Measurements from ENCODE around the gene SDK1.
"Not testable (repeated sequence)": the region's sequence is repeated elsewhere in the genome, so short reads cannot be mapped to it uniquely, and the experiment has no call there.

SDK1 gene

DNA sequence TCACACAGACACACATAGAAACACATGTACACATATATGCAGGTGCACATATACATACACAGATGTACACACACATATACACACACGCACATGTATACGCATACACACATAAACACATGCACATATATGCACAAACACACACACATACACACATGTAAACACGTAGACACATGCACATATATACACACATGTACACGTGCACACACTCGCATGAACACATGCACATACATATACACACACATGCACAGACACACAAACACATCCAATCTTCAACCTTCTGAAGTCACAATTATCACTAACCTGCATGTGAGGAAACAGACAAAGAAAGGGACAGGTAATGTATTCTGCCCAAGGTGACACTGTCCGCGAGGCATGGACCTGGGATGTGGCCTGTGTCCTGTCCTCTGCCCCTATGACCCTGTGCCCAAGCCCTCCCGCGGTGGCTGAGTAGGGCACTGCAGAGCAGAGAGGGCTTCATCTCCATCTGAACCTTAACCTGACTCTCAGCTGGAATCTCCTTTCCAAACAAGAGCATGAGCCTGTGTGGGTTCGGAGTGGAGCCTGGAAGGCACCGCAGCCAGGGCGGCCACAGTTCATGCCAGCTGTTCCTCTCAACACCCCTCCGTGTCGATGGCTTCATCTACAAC is 660.9 kb downstream of the SDK1 start:
- no peaks in the 10 kb centered on the region for H3K79me1 ChIP-seq (ENCODE audit: low read length)

DNA sequence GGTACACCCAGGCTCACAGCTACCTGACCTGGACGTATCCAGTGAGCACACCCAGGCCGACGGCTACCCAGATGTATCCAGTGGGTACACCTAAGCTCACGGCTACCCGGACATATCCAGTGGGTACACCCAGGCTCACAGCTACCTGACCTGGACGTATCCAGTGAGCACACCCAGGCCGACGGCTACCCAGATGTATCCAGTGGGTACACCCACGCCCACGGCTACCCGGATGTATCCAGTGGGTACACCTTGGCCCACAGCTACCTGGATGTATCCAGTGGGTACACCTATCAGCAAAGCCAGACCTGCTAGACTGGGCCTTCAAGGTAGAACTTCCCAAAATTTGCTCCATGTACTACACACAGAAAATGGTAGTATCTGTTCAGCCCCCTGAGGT is 662.7 kb downstream of the SDK1 start:
- H4K8ac ChIP-seq (ENCODE audit: low read depth, low read length); H3K27me3 ChIP-seq (ENCODE audit: insufficient read depth, low read length); H3K18ac ChIP-seq (ENCODE audit: low read length); H2AFZ ChIP-seq (ENCODE audit: insufficient read depth, low read length, poor library complexity); H3K4me2 ChIP-seq (ENCODE audit: low read length); H3K4me3 ChIP-seq (ENCODE audit: low read depth, low read length); H3K23ac ChIP-seq (ENCODE audit: low read length); H3K9ac ChIP-seq (ENCODE audit: low read length); H3K27ac ChIP-seq (ENCODE audit: low read depth, low read length); DNase-seq; H3K79me1 ChIP-seq (ENCODE audit: low read length); H2BK12ac ChIP-seq (ENCODE audit: low read length); H3K9me3 ChIP-seq (ENCODE audit: insufficient read depth, low read depth, low read length); H4K91ac ChIP-seq (ENCODE audit: low read depth, low read length); H2BK5ac ChIP-seq (ENCODE audit: low read depth, low read length, poor library complexity); H3K14ac ChIP-seq (ENCODE audit: low read length); H3K4me1 ChIP-seq (ENCODE audit: control insufficient read depth in 1 of 2, insufficient read depth in 2 of 2, low read length in 2 of 2); H4K12ac ChIP-seq (ENCODE audit: low read depth, low read length); H2AK5ac ChIP-seq (ENCODE audit: low read length); H3K79me2 ChIP-seq (ENCODE audit: control insufficient read depth, insufficient read depth, low read length, poor library complexity); H3K4ac ChIP-seq (ENCODE audit: low read depth, low read length); H2BK120ac ChIP-seq (ENCODE audit: insufficient read depth, low read length, poor library complexity): not testable (repeated sequence)
- WGBS (ENCODE audit: extremely low coverage, insufficient coverage, insufficient read length) = no CpG with 5 or more reads among the region's 11 CpGs
- H3K36me3 ChIP-seq (ENCODE audit: control insufficient read depth in 1 of 2, insufficient read depth in 2 of 2, low read length in 2 of 2) = peaks cover 32 to 47% of the 10 kb centered on the region in 2 experiments

More for the DNA sequence above, 660.9 kb downstream of the SDK1 start:
- H3K18ac ChIP-seq (ENCODE audit: low read length) = no peak overlapping the region
- no peak for DNase-seq
- no peak overlapping the region for H3K9ac ChIP-seq (ENCODE audit: low read length)
- H3K9me3 ChIP-seq (ENCODE audit: insufficient read depth, low read depth, low read length) = no peaks in the 10 kb centered on the region
- no peak overlapping the region for H2BK12ac ChIP-seq (ENCODE audit: low read length)
- H2AFZ ChIP-seq (ENCODE audit: insufficient read depth, low read length, poor library complexity) = no peak overlapping the region
- H3K4me2 ChIP-seq (ENCODE audit: low read length) = no peak overlapping the region
- no peak overlapping the region for H2AK5ac ChIP-seq (ENCODE audit: low read length)
- no peak overlapping the region for H4K8ac ChIP-seq (ENCODE audit: low read depth, low read length)
- no peak overlapping the region for H3K4me3 ChIP-seq (ENCODE audit: low read depth, low read length)
- no peak overlapping the region for H3K27ac ChIP-seq (ENCODE audit: low read depth, low read length)
- no peak overlapping the region for H3K14ac ChIP-seq (ENCODE audit: low read length)
- no peak overlapping the region for H3K23ac ChIP-seq (ENCODE audit: low read length)
- no peak overlapping the region for H2BK5ac ChIP-seq (ENCODE audit: low read depth, low read length, poor library complexity)
- no CpG with 5 or more reads among the region's 14 CpGs for WGBS (ENCODE audit: extremely low coverage, insufficient coverage, insufficient read length)
- H4K91ac ChIP-seq (ENCODE audit: low read depth, low read length) = no peak overlapping the region
- no peak overlapping the region for H2BK120ac ChIP-seq (ENCODE audit: insufficient read depth, low read length, poor library complexity)
- peaks cover 24 to 40% of the 10 kb centered on the region in 2 experiments for H3K36me3 ChIP-seq (ENCODE audit: control insufficient read depth in 1 of 2, insufficient read depth in 2 of 2, low read length in 2 of 2)
- H3K4ac ChIP-seq (ENCODE audit: low read depth, low read length) = no peak overlapping the region
- no peaks in the 10 kb centered on the region for H3K4me1 ChIP-seq (ENCODE audit: control insufficient read depth in 1 of 2, insufficient read depth in 2 of 2, low read length in 2 of 2)
- no peak overlapping the region for H4K12ac ChIP-seq (ENCODE audit: low read depth, low read length)
- H3K79me2 ChIP-seq (ENCODE audit: control insufficient read depth, insufficient read depth, low read length, poor library complexity) = no peaks in the 10 kb centered on the region
- H3K27me3 ChIP-seq (ENCODE audit: insufficient read depth, low read length) = no peaks in the 10 kb centered on the region

DNA sequence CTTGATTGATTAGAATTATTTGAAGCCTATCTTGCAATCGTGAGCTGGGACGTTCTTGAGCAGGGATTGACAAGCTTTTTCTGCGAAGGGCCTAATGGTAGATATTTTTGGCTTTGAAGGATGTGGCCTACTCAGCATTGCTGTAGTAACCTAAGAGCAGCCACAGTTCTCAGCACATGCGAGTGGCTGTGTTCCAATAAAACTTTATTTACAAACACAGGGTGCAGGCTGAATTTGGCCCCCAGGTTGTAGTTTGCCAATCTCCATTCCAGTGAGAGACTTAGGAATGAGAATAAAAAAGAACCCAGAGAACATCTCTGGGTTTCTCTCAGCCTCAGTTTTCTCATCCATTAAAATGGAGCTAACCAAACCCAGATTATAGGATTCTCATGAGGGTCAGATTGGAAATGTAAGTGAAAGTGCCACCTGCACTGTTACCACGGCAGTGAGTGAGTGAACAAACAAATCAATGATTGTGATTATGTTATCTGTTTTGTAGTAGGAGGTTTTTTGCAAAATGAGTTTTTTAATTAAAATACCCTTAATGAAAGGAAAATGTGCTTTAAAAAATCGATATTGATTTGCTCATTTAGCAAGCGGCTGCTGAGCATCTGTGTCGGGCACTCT is 664.0 kb downstream of the SDK1 start:
- no peak overlapping the region for H4K91ac ChIP-seq (ENCODE audit: low read depth, low read length)
- no peak for DNase-seq
- no peak overlapping the region for H3K14ac ChIP-seq (ENCODE audit: low read length)
- no peak overlapping the region for H3K23ac ChIP-seq (ENCODE audit: low read length)
- no peak overlapping the region for H2AK5ac ChIP-seq (ENCODE audit: low read length)
- no peaks in the 10 kb centered on the region for H3K9me3 ChIP-seq (ENCODE audit: insufficient read depth, low read depth, low read length)
- H4K12ac ChIP-seq (ENCODE audit: low read depth, low read length) = no peak overlapping the region
- no peak overlapping the region for H2BK5ac ChIP-seq (ENCODE audit: low read depth, low read length, poor library complexity)
- no peak overlapping the region for H2AFZ ChIP-seq (ENCODE audit: insufficient read depth, low read length, poor library complexity)
- no peak overlapping the region for H2BK12ac ChIP-seq (ENCODE audit: low read length)
- no peaks in the 10 kb centered on the region for H3K79me2 ChIP-seq (ENCODE audit: control insufficient read depth, insufficient read depth, low read length, poor library complexity)
- no peak overlapping the region for H3K4ac ChIP-seq (ENCODE audit: low read depth, low read length)
- no peak overlapping the region for H3K18ac ChIP-seq (ENCODE audit: low read length)
- H3K4me3 ChIP-seq (ENCODE audit: low read depth, low read length) = no peak overlapping the region
- H3K4me1 ChIP-seq (ENCODE audit: control insufficient read depth in 1 of 2, insufficient read depth in 2 of 2, low read length in 2 of 2) = no peaks in the 10 kb centered on the region
- no peak overlapping the region for H3K4me2 ChIP-seq (ENCODE audit: low read length)
- no peak overlapping the region for H4K8ac ChIP-seq (ENCODE audit: low read depth, low read length)
- no peak overlapping the region for H2BK120ac ChIP-seq (ENCODE audit: insufficient read depth, low read length, poor library complexity)
- no peak overlapping the region for H3K9ac ChIP-seq (ENCODE audit: low read length)
- no CpG with 5 or more reads among the region's 8 CpGs for WGBS (ENCODE audit: extremely low coverage, insufficient coverage, insufficient read length)
- no peak overlapping the region for H3K27ac ChIP-seq (ENCODE audit: low read depth, low read length)
- no peaks in the 10 kb centered on the region for H3K27me3 ChIP-seq (ENCODE audit: insufficient read depth, low read length)
- no peaks in the 10 kb centered on the region for H3K79me1 ChIP-seq (ENCODE audit: low read length)
- peaks cover 35 to 46% of the 10 kb centered on the region in 2 experiments for H3K36me3 ChIP-seq (ENCODE audit: control insufficient read depth in 1 of 2, insufficient read depth in 2 of 2, low read length in 2 of 2)

DNA sequence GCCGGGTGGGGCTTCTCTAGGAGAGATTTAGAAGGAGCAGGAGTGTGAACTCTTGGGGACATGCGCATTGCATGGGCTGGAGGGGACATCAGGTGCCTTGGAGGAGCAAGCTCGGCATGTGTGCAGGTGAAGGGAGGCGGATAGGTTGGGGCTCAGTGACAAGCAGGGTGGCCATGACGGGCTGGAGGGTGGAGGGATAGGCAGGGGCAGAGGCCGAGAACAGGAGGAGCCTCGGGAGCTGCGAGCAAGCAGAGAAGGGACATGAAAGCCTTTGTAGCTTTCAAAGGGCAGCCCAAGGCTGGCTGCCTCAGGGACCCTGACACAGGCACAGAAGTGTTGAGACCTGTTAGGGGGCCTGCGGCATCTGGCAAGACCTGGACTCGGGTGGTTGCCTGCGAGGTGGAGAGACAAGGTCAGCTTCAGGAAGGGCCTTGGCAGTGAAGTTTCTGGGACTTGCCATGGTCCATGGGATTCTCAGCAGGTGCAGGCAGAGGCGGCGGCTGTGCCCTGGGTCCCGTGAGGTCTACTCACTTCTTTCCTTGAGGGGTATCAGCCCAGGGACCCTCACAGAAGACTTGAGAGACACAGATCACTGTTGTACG is 664.8 kb downstream of the SDK1 start:
- H3K14ac ChIP-seq (ENCODE audit: low read length) = no peak overlapping the region
- no peak for DNase-seq

More for the DNA sequence above, 664.8 kb downstream of the SDK1 start:
- H3K79me2 ChIP-seq (ENCODE audit: control insufficient read depth, insufficient read depth, low read length, poor library complexity) = no peaks in the 10 kb centered on the region
- H3K4ac ChIP-seq (ENCODE audit: low read depth, low read length) = no peak overlapping the region
- H2AK5ac ChIP-seq (ENCODE audit: low read length) = no peak overlapping the region
- H3K36me3 ChIP-seq (ENCODE audit: control insufficient read depth in 1 of 2, insufficient read depth in 2 of 2, low read length in 2 of 2) = peaks cover 34 to 46% of the 10 kb centered on the region in 2 experiments
- no peak overlapping the region for H3K27ac ChIP-seq (ENCODE audit: low read depth, low read length)
- H3K4me1 ChIP-seq (ENCODE audit: control insufficient read depth in 1 of 2, insufficient read depth in 2 of 2, low read length in 2 of 2) = no peaks in the 10 kb centered on the region
- H2BK12ac ChIP-seq (ENCODE audit: low read length) = no peak overlapping the region
- no peak overlapping the region for H2BK5ac ChIP-seq (ENCODE audit: low read depth, low read length, poor library complexity)
- H3K4me2 ChIP-seq (ENCODE audit: low read length) = no peak overlapping the region
- H3K9me3 ChIP-seq (ENCODE audit: insufficient read depth, low read depth, low read length) = no peaks in the 10 kb centered on the region
- no peak overlapping the region for H3K9ac ChIP-seq (ENCODE audit: low read length)
- no peak overlapping the region for H3K23ac ChIP-seq (ENCODE audit: low read length)
- H3K79me1 ChIP-seq (ENCODE audit: low read length) = no peaks in the 10 kb centered on the region
- H4K8ac ChIP-seq (ENCODE audit: low read depth, low read length) = no peak overlapping the region
- no CpG with 5 or more reads among the region's 15 CpGs for WGBS (ENCODE audit: extremely low coverage, insufficient coverage, insufficient read length)
- no peak overlapping the region for H4K12ac ChIP-seq (ENCODE audit: low read depth, low read length)
- H3K27me3 ChIP-seq (ENCODE audit: insufficient read depth, low read length) = no peaks in the 10 kb centered on the region
- H3K4me3 ChIP-seq (ENCODE audit: low read depth, low read length) = no peak overlapping the region
- no peak overlapping the region for H4K91ac ChIP-seq (ENCODE audit: low read depth, low read length)
- H2AFZ ChIP-seq (ENCODE audit: insufficient read depth, low read length, poor library complexity) = no peak overlapping the region
- no peak overlapping the region for H3K18ac ChIP-seq (ENCODE audit: low read length)
- H2BK120ac ChIP-seq (ENCODE audit: insufficient read depth, low read length, poor library complexity) = no peak overlapping the region

Data from trophoblast cell (in vitro differentiated cells and primary cell).